Dedifferentiated amniotic fluid mesenchymal stem cell (primary cell): ENCODE data around the gene MMP8.
"Not testable (repeated sequence)": the region's sequence is repeated elsewhere in the genome, so short reads cannot be mapped to it uniquely, and the experiment has no call there.

ENCODE experiments used
- DNase-seq: peaks from one replicate; pipeline ENCODE4 v3.0.0-alpha.2; 2016; ENCODE audit errors: extremely low spot score

Gene MMP8

GRCh38 chr11:102724904-102725500 lies at the start of gene MMP8:
MMP8 (minus strand) TSS chr11:102724954; CDS start chr11:102724855, 99 bp downstream.
- no peak for DNase-seq

- DNase-seq, result no peak
Observed at GRCh38 chr11:102773386-102773785, 48.6 kb upstream of the MMP8 start.

DNA sequence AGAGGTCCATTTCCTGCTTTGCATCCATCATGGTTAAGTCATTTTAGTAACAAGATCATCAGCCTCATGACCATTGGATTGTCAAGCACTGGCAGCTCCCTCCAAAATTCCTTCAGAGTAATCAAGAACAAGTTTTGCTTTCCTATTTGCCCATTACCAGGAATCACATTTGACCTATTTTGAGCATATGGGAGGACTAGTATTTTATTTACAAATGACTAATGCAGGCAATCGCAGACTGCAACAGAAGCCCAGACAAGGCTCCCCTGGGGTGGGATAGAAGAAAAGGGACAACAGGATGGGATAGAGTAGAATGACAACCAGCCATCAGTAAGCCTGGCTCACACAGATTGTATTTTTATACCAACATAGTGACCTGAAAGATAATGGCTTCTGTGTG lies 46.6 kb upstream of the MMP8 start:
- DNase-seq, result no peak

DNA sequence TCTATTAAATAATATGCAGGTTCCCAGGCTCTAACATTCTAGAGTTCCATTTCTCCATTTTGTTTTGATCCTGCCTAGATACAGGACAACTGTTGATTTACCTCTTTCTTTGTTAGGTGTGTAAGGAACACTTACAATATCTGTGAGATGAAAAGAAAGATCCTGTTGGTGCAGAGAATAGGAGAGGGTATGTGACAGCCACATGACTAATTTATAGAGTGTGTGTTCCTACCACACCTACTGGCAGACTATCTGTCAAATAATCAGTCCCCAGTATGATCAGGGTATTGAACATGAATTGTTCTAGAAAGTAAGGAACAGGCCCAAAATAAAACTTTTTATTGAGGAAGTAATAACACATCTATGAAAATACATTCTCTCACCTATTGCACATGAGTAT lies 45.4 kb upstream of the MMP8 start:
- no peak for DNase-seq

DNA sequence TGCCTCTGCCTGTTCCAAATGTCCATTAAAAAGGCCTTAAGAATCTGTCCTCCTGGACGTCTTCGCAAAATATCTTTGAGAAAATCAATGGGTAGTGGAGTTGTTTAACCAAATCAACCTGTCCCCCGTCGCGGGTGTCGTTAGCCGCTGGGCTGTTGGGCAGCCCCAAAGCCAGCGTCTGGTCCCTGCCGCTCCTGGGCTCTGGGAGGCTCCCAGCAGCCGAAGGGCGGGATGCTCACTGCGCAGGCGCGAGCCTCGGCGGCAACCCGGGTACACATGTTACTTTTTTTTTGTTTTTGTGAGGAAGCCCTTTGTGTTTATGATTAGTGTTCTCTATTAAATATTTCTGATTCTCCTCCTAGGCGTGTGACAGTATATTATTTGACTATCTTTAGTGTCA lies 43.0 kb upstream of the MMP8 start:
- DNase-seq, result no peak

DNA sequence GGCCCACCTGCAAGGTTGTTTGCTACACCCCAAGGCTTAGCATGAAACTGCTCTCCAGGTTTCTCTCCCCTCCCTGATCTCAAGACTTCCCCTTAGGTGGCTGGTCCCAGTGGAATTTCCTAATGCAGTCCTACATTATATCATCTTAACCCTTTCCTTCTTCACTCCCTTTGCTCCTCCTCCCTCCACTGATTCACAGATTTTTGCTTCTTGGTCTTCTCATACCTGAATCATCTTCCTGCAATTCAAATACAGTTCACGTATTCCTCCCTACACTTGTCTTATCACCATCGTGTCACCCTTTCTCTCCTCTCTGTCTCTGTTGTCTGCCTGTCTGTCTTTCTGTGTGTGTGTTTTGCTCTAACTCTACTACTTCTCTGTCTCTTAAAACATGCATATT lies 38.7 kb upstream of the MMP8 start:
- no peak for DNase-seq

DNA sequence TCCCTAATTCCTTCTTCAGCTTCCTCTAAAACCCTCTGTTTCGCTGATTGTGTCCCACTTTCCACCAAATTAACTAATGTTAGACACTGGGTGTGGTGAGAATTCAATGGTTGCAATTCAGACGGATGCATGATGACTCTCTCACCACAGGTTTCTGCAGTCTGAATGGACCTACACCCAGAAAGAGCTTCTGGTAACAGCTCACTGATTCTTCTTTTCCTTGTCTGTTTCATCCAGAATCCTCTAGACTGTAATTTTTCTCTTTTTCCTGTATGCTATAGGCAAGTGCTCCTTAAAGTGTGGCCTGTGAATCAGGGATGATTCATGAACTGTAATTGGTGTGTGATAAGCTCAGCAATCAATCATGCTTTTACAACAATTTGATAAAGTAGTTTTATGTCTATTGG lies 37.6 kb upstream of the MMP8 start:
- DNase-seq, result no peak

DNA sequence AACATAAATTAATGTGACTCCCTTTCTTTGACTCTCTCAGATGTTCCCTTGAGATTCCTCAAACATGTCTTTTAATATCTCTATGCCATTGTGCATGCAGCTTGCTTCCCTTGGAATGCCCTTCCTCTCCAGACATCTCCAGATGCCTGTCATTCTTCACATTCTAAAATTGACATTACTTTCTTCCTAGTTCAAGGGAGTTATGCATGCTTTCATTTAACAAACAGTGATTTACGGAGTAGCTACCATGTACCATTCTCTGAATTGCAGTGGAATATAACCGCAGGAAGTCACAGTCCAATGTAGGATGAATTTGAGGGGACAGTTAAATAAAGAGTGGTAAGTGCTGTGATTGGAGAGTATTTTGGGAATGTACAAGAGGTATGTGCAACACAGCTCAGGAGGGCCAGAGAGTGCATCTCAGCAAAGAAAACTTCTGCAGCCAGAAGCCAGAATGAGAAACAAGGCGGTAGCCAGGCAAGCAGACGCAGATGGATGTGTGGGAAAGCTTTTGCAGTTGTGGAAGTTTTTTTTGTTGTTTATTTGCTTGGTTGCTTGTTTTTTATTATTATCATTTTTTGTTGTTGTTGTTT lies 37.0 kb upstream of the MMP8 start:
- peak; percentile 28 for DNase-seq

DNA sequence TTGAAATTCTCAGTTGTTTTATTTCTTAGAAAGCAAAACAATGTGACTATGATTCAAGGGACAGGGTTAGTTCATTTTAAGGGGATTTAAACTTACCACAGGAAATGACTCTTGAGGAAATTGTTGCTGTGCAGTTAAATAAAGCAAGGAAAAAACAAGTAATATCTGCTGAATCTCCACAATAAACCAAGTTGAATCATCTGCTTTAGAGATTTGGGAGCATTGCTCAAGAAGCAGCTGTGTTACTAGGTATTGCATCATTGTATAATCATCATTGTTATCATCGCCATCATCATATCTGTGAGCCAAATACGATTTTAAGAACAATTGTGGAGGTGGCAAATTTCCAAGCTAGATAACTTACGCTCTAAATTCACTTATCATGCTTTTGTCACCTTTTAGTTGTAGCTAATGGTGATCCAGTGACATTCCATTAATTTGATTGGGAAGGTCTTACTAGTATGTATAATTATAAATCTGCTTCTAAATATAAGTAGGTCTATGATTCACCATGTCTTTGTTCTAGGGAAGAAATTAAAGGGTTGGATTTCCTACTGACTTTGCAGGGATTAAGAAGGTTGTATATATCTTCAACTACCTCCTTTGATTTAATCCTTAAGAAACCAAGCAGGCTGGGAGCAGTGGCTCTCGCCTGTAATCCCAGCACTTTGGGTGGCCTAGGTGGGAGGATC lies 35.7 kb upstream of the MMP8 start:
- peak; percentile 89 for DNase-seq

- no peak for DNase-seq
Observed at GRCh38 chr11:102757823-102758549, 33.2 kb upstream of the MMP8 start.

- DNase-seq, result no peak
Observed at GRCh38 chr11:102753267-102753666, 28.5 kb upstream of the MMP8 start.

- DNase-seq, result no peak
Observed at GRCh38 chr11:102751673-102752072, 26.9 kb upstream of the MMP8 start.

- DNase-seq, result no peak
Observed at GRCh38 chr11:102749101-102749722, 24.5 kb upstream of the MMP8 start.

DNA sequence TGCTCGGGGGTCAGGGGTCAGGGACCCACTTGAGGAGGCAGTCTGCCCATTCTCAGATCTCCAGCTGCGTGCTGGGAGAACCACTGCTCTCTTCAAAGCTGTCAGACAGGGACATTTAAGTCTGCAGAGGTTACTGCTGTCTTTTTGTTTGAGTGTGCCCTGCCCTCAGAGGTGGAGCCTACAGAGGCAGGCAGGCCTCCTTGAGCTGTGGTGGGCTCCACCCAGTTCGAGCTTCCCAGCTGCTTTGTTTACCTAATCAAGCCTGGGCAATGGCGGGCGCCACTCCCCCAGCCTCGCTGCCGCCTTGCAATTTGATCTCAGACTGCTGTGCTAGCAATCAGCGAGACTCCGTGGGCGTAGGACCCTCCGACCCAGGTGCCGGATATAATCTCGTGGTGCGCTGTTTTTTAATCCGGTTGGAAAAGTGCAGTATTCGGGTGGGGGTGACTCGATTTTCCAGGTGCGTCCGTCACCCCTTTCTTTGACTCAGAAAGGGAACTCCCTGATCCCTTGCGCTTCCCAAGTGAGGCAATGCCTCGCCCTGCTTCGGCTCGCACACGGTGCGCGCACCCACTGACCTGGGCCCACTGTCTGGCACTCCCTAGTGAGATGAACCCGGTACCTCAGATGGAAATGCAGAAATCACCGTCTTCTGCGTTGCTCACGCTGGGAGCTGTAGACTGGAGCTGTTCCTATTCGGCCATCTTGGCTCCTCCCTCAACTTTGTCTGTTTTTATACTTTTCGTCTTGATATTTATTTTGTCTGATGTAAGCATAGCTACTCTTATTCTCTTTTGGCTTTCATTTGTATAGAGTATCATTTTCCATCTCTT lies 22.2 kb upstream of the MMP8 start:
- not testable (repeated sequence) for DNase-seq

GRCh38 chr11:102734650-102735049 lies 9.9 kb upstream of the MMP8 start:
- no peak for DNase-seq

DNA sequence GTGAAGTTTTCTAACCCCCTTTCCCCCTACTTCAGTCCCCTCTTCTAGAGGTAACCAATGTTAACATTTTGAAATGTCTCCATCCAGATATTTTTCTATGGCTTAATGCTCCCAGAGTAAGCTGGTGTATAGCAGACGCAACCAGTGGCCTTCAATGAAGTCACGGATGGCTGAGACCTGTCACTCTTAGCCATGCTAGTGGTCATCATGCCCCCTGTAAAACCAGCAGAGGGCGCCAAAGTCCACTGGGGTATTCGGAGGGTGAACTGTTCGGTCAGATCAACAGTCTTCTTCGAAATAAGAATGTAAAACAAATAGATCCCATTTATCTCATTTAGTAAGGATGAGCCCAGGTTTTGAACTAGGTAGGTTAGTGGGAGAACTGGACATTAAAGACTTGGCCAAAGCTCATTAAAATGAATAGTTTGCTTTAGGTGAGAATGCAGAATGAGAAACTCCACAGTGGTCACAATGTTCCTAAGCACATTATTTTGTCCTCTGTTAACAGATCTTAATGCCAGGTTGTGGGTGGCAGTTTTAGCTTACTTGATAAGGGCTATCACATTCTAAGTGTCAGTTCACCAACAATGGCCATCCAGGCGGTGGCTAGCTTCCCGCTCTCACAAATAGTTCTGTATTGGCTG lies 8.6 kb upstream of the MMP8 start:
- no peak for DNase-seq

DNA sequence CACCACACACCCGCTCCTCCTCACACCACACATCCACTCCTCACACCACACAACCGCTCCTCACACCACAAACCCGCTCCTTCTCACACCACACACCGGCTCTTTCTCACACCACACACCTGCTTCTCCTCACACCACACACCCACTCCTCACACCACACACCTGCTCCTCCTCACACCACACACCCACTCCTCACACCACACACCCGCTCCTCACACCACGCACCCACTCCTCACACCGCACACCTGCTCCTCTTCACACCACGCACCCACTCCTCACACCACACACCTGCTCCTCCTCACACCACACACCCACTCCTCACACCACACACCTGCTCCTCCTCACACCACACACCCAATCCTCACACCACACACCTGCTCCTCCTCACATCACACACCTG lies 6.2 kb upstream of the MMP8 start:
- not testable (repeated sequence) for DNase-seq

DNA sequence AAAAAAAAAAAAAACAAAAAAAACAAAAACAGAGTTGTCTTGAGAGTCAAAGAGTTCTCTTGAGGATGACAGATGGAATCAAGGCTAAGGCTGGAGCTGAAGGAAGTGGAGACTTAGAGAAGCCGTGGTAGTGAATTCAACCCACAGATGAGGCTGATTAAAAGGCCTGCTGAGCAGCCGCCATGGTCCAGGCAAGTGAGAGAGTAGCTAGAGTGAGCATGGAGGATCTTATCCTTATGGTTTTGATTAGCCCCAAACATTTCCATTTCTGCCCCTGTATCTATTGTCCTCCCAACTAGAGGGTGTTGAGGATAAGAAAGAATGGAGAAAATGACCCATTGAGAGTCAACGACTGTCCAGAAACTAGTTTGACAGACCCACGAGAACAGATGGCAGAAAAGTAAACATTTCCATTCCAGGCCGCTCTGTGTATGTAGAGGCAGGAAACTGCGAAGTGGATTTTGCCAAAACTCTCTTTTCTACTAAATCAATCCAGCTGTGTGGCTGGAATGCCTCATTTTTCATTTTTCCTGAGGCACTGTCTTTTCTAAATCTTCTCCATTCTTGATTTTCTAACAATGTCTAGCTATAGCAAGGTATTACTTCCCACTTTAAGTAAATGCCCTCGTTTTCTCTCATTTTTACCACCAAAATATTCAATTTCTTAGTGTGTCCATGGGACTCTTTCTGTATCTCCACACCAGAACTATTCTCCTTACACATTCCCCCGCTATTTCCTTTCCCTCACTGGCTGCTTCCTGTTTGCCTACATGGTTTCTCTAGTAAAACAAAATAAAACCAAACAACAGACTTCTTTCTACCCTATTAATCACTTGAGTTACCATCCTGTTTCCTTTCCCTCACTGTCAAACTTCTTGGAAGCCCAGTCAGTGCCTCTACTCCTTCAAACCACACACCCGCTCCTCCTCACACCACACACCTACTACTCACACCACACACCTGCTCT lies 5.4 kb upstream of the MMP8 start:
- peak; percentile 30 for DNase-seq

DNA sequence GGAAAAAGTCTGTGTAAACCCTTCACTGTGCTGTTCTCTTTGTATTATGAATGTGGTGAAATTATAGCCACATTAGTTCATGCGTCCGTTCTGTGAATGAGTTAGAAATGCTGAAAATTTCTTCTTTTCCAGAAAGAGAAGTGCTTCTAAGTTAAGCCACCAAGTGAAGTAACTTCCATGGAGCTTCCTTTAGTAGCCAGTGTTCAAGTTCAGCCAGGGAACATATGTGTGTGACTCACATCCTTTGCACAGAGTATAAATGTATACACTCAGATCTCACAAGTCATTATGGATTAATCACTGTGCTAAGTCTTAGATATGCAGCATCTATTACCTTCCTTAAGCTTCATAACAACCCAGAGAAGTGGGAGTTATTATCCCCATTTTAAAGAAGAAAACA lies 3.1 kb upstream of the MMP8 start:
- no peak for DNase-seq

DNA sequence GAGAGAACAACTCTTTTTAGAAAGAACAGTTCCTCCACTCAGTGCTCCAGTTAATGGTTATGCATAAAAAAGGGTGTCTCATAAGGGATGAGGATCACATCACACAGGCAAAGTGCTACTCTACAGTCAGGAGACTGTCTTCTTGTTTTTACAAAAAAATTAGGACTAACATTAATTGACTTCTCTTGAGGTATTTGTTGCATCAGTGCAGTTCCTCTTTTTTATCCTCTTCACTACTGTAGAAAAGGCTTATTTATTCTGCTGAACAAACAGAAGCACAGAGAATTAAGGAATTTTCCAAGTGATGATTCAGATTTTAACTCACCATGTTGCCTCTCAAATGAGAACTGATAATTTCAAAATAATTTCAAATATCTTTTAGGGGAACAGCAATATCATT lies 1.9 kb downstream of the MMP8 start:
- DNase-seq, result no peak
